ENCODE measurements around the gene ZFYVE21.

ZFYVE21 gene

DNA sequence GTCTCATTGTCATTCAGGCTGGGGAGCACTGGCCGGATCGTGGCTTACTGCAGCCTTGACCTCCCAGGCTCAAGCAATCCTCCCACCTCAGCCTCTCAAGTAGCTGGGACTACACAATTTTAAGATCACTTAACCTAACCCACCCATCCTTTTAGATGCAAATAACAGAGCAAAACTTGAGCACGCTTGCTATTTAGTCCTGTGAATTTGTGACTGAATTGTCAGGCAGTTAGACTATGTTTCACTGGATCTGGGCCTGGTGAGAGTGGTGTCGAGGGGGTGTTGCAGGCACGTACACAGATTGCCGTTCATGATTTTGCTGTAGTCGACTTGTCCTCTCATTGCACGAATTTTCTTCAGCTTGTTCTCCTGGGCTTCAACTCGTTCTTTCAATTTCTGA, 38.2 kb downstream of the ZFYVE21 start:
- H3K4me3 ChIP-seq (ENCODE audit: low read depth, low read length), result no peak overlapping the region
- no peak for TF ChIP-seq CTCF (IDR thresholded peaks at IDR 0.05; ENCODE audit: insufficient read depth, low read depth, low read length, missing control alignments)
- no peak for DNase-seq (ENCODE audit: low read depth)

- H3K4me3 ChIP-seq (ENCODE audit: low read depth, low read length), result no peak overlapping the region
- TF ChIP-seq CTCF (IDR thresholded peaks at IDR 0.05; ENCODE audit: insufficient read depth, low read depth, low read length, missing control alignments), result no peak
- no peak for DNase-seq (ENCODE audit: low read depth)
Observed at GRCh38 chr14:103755060-103755459, 39.5 kb downstream of the ZFYVE21 start.

- TF ChIP-seq CTCF (IDR thresholded peaks at IDR 0.05; ENCODE audit: insufficient read depth, low read depth, low read length, missing control alignments), result no peak
- no peak overlapping the region for H3K4me3 ChIP-seq (ENCODE audit: low read depth, low read length)
- DNase-seq (ENCODE audit: low read depth), result no peak
Observed at GRCh38 chr14:103758059-103758776, 42.6 kb downstream of the ZFYVE21 start.

GRCh38 chr14:103762036-103762435, 46.4 kb downstream of the ZFYVE21 start:
- TF ChIP-seq CTCF (IDR thresholded peaks at IDR 0.05; ENCODE audit: insufficient read depth, low read depth, low read length, missing control alignments), result no peak

DNA sequence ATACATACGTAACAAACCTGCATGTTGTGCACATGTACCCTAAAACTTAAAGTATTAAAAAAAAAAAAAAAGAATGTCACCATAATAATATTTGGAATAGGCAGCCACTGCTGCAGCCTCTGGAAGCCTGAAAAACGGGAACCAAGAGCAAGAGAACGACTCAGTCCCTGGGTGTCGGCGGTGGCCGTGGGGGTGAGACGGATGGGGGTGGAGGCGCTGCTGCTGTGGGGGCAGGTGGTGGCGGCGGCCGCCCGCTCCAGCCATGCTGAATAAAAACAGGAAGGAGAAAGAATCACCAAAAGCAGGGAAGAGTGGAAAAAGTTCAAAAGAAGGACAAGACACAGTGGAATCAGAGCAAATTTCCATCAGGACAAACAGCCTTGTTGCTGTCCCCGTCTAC, 46.9 kb downstream of the ZFYVE21 start:
- TF ChIP-seq CTCF (IDR thresholded peaks at IDR 0.05; ENCODE audit: insufficient read depth, low read depth, low read length, missing control alignments), result no peak
- no peak overlapping the region for H3K4me3 ChIP-seq (ENCODE audit: low read depth, low read length)
- no peak for DNase-seq (ENCODE audit: low read depth)

More at GRCh38 chr14:103762036-103762435, 46.4 kb downstream of the ZFYVE21 start:
- no peak for DNase-seq (ENCODE audit: low read depth)
- no peak overlapping the region for H3K4me3 ChIP-seq (ENCODE audit: low read depth, low read length)

DNA sequence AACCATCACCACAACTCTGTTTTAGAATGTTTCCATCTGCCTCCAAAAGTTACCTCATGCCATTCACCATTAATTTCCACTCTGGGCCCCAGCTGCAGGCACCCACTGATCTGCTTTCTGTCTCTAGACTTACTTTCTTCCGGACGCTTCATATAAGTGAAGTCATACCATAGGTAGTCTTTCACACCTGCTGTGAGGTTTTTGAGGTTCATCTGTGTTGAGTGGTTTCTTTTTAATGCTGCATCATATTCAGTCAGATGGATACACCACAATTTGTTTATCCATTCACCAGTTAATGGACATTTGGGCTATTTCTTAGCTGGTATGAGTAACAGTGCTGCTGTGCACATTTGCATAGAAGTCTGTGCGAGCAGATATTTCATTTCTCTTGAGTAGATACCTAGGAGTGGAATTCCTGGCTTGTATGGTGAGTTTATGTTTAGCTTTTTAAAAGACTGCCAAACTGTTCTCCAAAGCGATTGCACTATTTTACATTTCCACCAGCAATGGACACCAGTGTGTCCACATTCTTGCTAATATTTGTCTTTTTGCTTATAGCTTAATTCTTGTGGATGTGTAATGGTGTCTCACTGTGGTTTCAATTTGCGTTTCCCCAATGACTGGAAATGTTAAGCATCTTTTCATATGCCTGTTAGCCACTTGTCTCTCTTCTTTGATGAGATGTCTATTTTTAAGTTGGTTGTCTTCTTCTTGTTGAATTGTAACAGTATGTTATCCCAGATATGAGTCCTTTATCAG, 48.3 kb downstream of the ZFYVE21 start:
- no peak for TF ChIP-seq CTCF (IDR thresholded peaks at IDR 0.05; ENCODE audit: insufficient read depth, low read depth, low read length, missing control alignments)

More for the DNA sequence above, 48.3 kb downstream of the ZFYVE21 start:
- DNase-seq (ENCODE audit: low read depth), result peak; percentile 74
- no peak overlapping the region for H3K4me3 ChIP-seq (ENCODE audit: low read depth, low read length)
